NCI-H1694 treated with DMSO at 0.1 percent for 48 hours (cell line): ENCODE measurements around the gene CAMTA1.

Experiments
- DNase-seq: peaks from one replicate; lab custom pipeline; 2025; lab: John Stamatoyannopoulos, UW

CAMTA1 gene

GRCh38 chr1:7343882-7344281 is 558.6 kb downstream of the CAMTA1 start:
- DNase-seq = no peak

GRCh38 chr1:7344299-7344698 is 559.0 kb downstream of the CAMTA1 start:
- no peak for DNase-seq

- DNase-seq = no peak
These were observed 560.3 kb downstream of the CAMTA1 start for GRCh38 chr1:7345516-7345915.

GRCh38 chr1:7346070-7346596 is 560.9 kb downstream of the CAMTA1 start:
- DNase-seq = no peak

GRCh38 chr1:7346600-7347570 is 561.6 kb downstream of the CAMTA1 start:
- DNase-seq = no peak

- DNase-seq = no peak
These were observed 562.8 kb downstream of the CAMTA1 start for GRCh38 chr1:7348073-7348472.

GRCh38 chr1:7348580-7348979 is 563.3 kb downstream of the CAMTA1 start:
- no peak for DNase-seq

GRCh38 chr1:7350804-7351203 is 565.5 kb downstream of the CAMTA1 start:
- DNase-seq = no peak

- DNase-seq = no peak
These were observed 566.4 kb downstream of the CAMTA1 start for GRCh38 chr1:7351649-7352048.

GRCh38 chr1:7352364-7352763 is 567.1 kb downstream of the CAMTA1 start:
- DNase-seq = no peak

- no peak for DNase-seq
These were observed 567.7 kb downstream of the CAMTA1 start for GRCh38 chr1:7352974-7353373.

- no peak for DNase-seq
These were observed 570.4 kb downstream of the CAMTA1 start for GRCh38 chr1:7355646-7356045.

- no peak for DNase-seq
These were observed 570.8 kb downstream of the CAMTA1 start for GRCh38 chr1:7356079-7356478.

- DNase-seq = no peak
These were observed 573.2 kb downstream of the CAMTA1 start for GRCh38 chr1:7358425-7358824.

GRCh38 chr1:7360526-7360925 is 575.3 kb downstream of the CAMTA1 start:
- no peak for DNase-seq

GRCh38 chr1:7362947-7363346 is 577.7 kb downstream of the CAMTA1 start:
- DNase-seq = no peak

- DNase-seq = no peak
These were observed 578.2 kb downstream of the CAMTA1 start for GRCh38 chr1:7363450-7363849.

GRCh38 chr1:7365706-7366105 is 580.5 kb downstream of the CAMTA1 start:
- no peak for DNase-seq

GRCh38 chr1:7366286-7366954 is 581.2 kb downstream of the CAMTA1 start:
- DNase-seq = no peak

- no peak for DNase-seq
These were observed 581.9 kb downstream of the CAMTA1 start for GRCh38 chr1:7366955-7367665.

GRCh38 chr1:7369866-7370265 is 584.6 kb downstream of the CAMTA1 start:
- DNase-seq = no peak

- no peak for DNase-seq
These were observed 586.7 kb downstream of the CAMTA1 start for GRCh38 chr1:7371926-7372325.
